ENCODE data around the gene NEO1. TPM values are rescaled to one million over a fixed set of nuclear protein-coding genes. Genes with fewer than 3 reads are reported as not detected.
A peak's percentile ranks its signal among the peaks of the same experiment; 100 is the strongest.

NEO1 gene
- total and polyA plus RNA-seq, 9 of the 15 experiments (the other 6 are each of a cell fraction or from before 2014, with no cell fraction given) = 0.08 to 1.7 (median 0.48) TPM

DNA sequence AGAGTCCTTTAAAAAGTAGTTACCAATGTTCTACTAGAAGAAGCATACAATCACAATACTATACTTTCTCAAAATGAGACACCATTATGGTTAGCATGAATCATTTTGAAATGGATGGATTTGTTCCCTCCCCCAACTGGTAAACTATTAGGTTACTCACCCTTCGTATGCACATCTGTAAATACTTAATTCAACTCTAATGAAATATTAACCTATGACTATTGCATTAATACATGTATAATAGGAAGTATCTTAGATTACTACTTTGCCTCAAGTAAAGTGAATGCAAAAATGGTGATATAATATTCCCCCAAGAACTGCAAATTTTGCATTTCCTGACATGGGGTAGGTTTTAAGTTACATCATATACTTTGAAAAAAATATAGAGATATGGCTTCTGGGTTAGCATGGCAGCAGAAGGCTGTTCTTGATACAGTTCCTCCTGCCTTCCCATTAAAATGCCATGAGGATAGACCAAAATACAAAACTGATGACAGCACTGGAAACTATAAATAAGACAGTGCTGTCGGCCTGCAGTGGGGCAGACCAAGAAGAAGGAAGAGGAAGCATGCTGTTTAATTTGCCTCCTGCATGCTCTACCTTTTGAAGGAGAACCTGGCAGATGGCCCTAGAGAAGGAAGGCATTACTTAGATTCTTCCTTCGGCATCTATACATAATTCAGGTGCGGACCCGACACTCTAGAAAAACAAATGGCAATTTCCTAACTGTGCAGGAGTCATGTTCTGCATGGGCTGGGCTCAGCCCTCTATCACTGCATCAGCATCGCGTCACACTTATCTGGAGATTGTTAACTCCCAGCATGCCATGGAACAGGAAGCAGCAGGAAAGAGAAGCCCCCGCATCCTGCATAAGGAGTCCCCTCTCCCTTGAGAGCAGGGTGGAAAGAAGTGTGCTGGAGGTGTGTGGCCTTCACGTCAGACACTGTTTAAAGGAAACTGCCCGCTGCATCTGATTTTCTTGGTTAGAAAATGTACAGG lies 41.8 kb upstream of the NEO1 start:
- no peak for FAIRE-seq
- Histone ChIP-seq H3K27me3 (ENCODE audit: control insufficient read depth in 2 of 2, insufficient read depth in 2 of 2, low read length in 2 of 2) (peaks cover 8 to 29% of the 10 kb centered on the region in 2 experiments; a peak in 4 of 5 replicates), H4K20me1 (replicated peaks; ENCODE audit: control insufficient read depth, insufficient read depth, low read length) (no peaks in the 10 kb centered on the region), H3K27ac (ENCODE audit: extremely low read depth, low read depth, low read length) (no peak overlapping the region), H3K9me3 (replicated peaks; ENCODE audit: control insufficient read depth, insufficient read depth, low read depth, low read length) (no peaks in the 10 kb centered on the region), H3K4me3 (no peak overlapping the region), H3K9me1 (ENCODE audit: control insufficient read depth, insufficient read depth, low read length) (no peaks in the 10 kb centered on the region), H3K79me2 (ENCODE audit: control insufficient read depth, insufficient read depth, low read length) (no peaks in the 10 kb centered on the region), H3K4me2 (ENCODE audit: insufficient read depth, low read length) (no peak overlapping the region), H2AFZ (ENCODE audit: low read depth, low read length) (no peak overlapping the region), H3K9ac (ENCODE audit: insufficient read depth in 1 of 2, low read depth in 2 of 2, low read length in 2 of 2) (no peak overlapping the region), H3K36me3 (ENCODE audit: control insufficient read depth, insufficient read depth, low read length) (no peaks in the 10 kb centered on the region), H3K4me1 (replicated peaks in 1 of 2; ENCODE audit: control insufficient read depth in 2 of 2, insufficient read depth in 2 of 2, low read length in 2 of 2) (no peaks in the 10 kb centered on the region)
- no TSS peak for BruUV-seq (replicated peaks)
- under 1% methylated on average over 10 of the region's 10 CpGs for WGBS (ENCODE audit: insufficient coverage, low coverage, missing lambda C conversion rate)
- CTCF ChIA-PET (ENCODE audit: low intra/inter-chr PET ratio) = no interaction called here
- intact Hi-C loops (cut with micrococcal nuclease) (no loop called here), in situ Hi-C loops (cut with MboI) (no loop called here)
- TF ChIP-seq ATF1 (CRISPR knock-in tag; IDR thresholded peaks at IDR 0.05) = no peak
- TF ChIP-seq ATF1 (tag; IDR thresholded peaks at IDR 0.05) = 0 out of 2 replicates have a peak, but pooled peaks have one; percentile 10
- TF ChIP-seq, protein P1, sequence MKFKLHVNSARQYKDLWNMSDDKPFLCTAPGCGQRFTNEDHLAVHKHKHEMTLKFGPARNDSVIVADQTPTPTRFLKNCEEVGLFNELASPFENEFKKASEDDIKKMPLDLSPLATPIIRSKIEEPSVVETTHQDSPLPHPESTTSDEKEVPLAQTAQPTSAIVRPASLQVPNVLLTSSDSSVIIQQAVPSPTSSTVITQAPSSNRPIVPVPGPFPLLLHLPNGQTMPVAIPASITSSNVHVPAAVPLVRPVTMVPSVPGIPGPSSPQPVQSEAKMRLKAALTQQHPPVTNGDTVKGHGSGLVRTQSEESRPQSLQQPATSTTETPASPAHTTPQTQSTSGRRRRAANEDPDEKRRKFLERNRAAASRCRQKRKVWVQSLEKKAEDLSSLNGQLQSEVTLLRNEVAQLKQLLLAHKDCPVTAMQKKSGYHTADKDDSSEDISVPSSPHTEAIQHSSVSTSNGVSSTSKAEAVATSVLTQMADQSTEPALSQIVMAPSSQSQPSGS (CRISPR knock-in tag; IDR thresholded peaks at IDR 0.05) = no peak
- TF ChIP-seq CBFB (CRISPR knock-in tag; IDR thresholded peaks at IDR 0.05) = no peak
- TF ChIP-seq PRPF4 (IDR thresholded peaks at IDR 0.05; ENCODE audit: insufficient read depth, low read depth, low read length, poor library complexity, severe bottlenecking) = no peak
- peak; percentile 39; the same call in 1 of the 2 replicates for TF ChIP-seq GABPA (tag; conservative IDR thresholded peaks at IDR 0.05; ENCODE audit: low read depth)
- no peak for DNase-seq (ENCODE audit: extremely low read depth in 1 of 4, low spot score in 3 of 4)
- ATAC-seq = no peak
- POLR2A ChIA-PET = no interaction called here
